H4 (cell line): ENCODE data around the gene LHX3. TPM values are rescaled to one million over a fixed set of nuclear protein-coding genes. Genes with fewer than 3 reads are reported as not detected.

ENCODE experiments used
- DNase-seq: peaks from one replicate; pipeline ENCODE4 v3.0.0-alpha.2; 2015; ENCODE audit warnings: low spot score
- total RNA-seq: library from RNA; depleted of rRNA; stranded (reverse); fragments of >200 nt; shearing (Covaris generic); gene quantifications from 2 replicates; pipeline ENCODE4 v1.2.3, GENCODE V29; 2014; rRNA removed

LHX3 gene
- not detected in 2 replicates for total RNA-seq

DNA sequence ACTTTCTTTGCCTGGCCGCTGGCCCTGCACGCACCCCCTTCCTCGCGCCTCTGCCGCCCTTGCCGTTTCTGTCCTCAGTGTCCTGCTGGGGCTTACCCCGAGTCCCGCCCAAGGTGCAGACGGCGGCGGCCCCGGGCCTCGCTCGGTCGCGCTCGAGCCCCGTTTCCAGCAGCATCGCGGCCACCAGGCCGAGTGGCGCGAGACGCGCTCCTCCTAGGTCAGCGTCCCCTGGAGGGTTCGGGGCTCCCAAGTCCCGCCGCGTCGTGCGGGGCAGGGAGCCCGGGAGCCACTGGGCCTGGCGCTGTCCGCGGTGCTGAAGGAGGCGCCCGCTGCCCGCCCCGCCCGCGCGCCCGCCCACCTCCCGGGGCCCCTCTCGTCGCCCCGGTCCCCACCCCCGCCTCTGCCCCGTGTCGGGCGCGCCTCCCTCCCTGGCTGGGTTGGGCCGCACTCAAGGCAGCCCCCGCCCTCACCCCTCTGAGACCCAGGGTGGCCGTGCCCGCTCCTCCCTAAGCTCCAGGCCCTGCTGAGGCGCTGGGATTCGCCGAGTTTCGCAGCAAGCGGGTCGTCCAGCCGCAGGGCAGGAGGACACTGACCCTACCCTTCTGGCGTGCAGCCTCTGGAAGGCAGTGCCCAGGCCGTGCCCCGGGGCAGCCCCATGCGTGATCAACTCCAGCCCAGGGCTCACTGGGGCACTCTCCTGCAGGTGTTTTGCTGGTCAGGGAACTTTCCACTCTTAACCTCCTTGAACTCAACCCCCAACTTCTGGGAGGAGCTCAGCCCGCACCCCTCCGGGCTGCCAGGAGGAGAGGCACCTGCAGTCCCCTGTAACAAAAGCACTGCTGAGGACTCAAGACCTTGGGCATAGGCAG, at the start of gene LHX3:
Gene LHX3 (minus strand): TSS at position 291 of the 869 bp plus-strand sequence. CDS start 116 bp downstream, at position 175.
- no peak for DNase-seq

- DNase-seq: no peak
Observed at GRCh38 chr9:136253246-136254130, 48.6 kb upstream of the LHX3 start.

- no peak for DNase-seq
Observed at GRCh38 chr9:136252846-136253245, 47.9 kb upstream of the LHX3 start.

DNA sequence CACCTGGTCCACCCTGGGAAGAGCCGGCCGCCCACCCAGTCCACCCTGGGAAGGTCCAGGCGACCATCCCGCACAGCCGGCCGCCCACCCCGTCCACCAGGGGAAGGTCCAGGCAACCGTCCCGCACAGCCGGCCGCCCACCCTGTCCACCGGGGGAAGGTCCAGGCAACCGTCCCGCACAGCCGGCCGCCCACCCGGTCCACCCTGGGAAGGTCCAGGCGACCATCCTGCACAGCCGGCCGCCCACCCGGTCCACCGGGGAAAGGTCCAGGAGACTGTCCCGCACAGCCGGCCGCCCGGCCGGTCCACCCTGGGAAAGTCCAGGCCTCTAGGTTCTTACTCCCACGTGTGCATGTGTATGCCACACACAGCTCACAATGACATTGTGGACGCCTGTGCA, 47.4 kb upstream of the LHX3 start:
- DNase-seq: no peak

- no peak for DNase-seq
Observed at GRCh38 chr9:136251264-136252115, 46.6 kb upstream of the LHX3 start.

GRCh38 chr9:136250676-136251075, 45.7 kb upstream of the LHX3 start:
- no peak for DNase-seq

DNA sequence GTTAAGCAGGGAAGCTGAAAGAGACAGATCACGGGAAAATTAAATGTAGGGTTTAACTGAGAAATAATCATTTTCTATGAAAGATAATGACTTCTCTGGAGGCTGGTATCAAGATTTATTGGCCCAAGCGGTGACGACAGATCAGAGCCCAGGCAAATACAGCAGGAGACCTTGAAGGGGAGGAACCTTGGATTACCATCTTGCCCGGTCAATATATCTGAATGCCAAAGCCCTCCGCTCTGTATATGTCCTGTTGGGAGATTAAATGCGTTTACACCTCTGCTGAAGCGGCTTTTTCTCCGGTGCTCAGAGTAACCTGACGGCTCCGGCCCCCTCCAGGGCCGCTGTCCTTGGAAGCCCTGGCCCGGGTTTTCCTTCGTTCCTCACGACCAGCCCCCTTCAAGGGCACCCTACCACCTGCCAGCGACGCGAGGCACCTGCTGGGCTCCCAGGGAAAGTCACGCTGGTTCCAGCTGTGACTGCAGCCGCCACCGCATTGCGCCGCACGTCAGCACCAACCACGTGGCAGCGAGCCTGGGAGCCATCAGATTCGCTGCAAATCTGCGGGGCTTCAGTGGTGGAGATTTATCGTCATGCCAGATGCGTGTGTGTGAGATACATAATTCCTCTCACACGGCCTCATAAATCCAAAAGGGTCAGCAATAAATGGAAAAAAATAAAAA, 45.1 kb upstream of the LHX3 start:
- DNase-seq: no peak

DNA sequence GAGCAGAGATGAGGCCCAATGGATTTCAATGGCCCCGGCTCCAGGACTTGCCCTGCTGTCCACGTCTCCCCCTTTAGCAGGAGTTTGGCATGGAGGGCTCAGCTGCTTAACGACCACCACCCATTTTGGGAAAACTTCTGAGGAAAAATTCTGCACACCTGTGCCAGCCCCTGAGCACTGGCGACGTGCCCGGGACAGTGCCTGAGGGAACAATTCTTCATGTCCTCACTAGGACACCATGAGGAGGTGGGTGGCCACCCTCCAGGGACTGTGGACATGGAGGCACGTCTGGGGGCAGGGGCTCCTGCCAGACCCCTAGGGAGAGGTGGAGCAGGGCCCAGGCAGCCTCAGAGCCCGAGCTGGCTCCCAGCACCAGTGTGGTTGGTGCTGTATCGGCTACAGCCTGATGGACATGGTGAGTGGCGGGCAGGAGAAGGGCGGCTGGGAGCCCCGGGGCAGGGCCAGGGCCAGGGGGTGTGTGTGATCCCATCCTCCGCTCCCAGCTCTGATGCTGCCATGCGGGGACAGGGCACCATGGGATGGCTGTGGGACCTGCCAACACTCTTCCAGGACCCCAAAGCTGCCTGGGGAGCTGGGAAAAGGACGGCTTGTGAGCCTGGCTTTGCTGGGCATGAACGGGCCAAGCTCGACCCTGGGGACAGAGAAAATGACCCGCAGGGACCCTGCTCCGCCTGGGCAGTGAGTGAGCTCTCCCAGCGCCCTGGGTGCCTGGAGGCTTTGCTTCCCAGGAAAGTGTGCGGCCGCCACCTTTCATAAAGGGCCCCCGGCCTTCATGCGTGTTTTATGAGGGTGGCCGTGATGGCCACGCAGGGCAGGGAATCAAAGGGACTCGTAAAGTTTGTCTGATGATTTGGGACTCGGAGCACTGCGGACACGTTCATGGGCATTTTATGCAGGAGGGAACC, 44.3 kb upstream of the LHX3 start:
- DNase-seq: no peak

GRCh38 chr9:136247947-136248637, 43.2 kb upstream of the LHX3 start:
- DNase-seq: no peak

DNA sequence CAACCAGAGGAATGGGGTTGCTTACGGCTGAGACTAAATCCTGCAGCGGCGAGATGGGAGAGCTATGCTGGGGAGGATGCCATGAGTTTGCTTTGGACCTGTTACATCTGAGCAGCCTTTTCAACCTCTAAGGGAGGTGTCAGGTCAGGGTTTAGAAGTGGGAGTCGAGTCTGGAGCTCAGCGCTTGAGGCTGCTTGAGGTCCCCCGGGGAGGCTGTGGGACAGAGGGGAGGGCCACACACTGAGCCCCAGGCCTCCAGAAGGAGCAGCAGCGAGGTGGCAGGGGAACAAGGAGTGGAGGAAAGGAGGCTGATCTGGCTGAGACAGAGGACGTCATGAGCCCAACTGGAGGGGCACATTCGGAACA, 42.6 kb upstream of the LHX3 start:
- DNase-seq: no peak

GRCh38 chr9:136246849-136247550, 42.1 kb upstream of the LHX3 start:
- no peak for DNase-seq

DNA sequence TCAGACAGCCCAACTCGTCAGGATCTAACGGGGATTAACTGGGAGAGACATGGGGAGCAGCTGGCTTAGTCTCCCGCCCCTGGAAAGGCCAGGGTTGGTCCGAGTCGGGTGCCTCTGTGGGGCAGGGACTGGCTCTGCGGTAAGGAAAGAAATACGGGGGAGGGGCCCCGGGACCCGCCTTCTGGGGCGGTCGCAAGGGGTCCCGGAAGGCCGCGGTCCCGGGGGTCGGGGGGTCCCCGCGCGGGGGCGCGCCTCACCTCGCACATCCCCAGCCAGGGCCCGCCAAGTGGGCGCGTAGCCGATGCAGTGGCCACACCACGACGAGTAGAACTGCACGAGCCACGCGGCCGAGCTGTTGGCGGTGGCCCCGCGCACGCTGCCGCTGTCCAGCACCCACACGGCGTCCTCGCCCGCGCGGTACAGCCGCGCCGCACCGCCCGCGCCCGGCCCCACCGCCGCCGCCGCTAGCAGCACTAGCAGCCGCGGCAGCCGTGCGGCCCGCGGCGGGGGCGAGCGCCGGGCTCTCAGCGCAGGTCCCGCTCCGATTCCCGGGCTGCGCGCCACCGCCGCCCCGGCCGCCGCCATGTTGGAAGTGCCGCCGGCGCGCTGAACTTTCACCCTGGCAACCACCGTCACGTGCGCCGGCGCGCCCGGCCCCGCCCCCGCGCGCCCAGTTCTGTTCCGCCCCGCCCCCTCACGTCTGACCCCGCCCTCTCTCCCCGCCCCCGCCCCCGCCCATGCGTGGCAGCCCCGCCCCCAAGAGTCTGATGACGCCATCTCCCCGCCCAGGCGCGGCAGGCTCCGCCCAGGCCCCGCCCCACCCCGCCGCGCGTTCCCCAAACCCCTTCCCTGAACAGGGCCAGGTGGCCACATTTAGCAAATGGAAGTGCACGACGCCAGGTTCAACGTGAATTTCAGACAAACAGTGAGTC, 40.6 kb upstream of the LHX3 start, which contains the start of gene QSOX2:
Gene QSOX2 (minus strand): TSS at position 594 of the 932 bp plus-strand sequence. CDS start 9 bp downstream, at position 585.
- DNase-seq: peak; percentile 52

GRCh38 chr9:136244969-136245218, 40.0 kb upstream of the LHX3 start:
- DNase-seq: no peak

DNA sequence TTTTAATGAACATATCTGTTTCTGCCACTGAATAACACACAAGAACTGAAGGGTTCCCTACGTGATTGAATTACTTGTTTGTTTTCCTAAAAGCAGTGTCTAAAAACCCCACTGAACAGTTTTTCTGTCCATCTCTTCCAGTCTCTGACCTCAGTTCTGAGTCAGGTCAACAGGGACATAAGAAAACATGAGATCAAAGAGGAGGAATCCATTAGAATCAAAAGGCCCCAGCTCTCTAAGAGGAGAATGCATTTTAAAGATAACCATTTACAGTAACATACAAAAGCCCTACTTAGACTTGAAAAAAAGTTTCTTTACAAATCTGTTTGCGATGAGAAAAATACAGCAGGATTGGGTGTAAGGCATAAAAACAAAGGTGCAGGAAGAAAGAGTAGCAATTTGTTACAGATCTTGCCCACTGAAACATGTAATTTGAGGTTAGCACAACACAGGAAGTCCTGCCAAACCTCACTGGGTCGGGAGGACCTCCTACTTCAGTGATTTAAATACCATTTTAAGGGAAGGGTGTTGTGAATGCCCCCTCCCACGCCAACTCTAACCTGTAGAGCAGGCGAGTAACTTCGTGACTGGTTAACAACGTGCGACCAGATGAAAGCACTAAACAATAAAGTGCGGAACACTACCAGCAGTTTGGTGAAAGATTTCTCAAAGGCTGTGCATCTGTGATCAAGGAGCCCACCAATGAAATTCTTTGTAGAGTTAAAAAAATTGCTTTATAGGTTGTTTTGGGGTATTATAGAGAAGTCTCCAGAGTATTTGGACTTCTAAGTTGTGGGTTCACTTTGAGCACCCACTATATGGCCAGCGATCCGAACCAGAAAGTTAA, 39.4 kb upstream of the LHX3 start:
- DNase-seq: no peak

- DNase-seq: no peak
Observed at GRCh38 chr9:136243631-136244030, 38.7 kb upstream of the LHX3 start.

DNA sequence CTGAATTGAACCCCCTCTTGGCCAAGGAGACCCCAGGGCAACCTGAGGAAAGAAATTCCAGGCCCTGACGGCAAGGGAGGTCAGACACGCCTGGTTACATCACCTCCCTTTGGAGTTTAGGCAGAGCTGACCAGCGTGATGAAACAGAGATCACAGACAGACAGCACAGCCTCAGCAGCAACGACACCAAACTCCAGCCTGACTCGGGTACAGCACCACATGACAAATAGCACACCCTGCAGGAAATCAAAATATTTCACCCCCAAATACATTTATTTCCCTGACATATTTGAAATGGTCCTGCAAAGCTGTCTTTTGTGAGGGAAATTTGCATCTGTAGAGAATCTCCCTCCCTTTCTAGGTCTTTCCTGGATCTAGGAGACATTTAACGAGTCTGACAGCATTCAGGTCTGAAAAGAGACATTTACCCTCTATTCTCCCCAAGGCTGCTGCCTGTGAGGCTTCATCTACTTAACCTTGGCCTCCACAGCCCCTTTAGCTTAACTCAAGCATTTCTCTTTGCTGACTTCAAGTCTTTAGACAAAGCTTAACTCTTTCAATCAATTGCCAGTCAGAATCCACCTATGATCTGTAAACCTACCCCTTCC, 38.1 kb upstream of the LHX3 start:
- no peak for DNase-seq
